HG03097 (cell line): ENCODE measurements around the gene BMP8B.
"Not testable (repeated sequence)": the region's sequence is repeated elsewhere in the genome, so short reads cannot be mapped to it uniquely, and the experiment has no call there.

Experiments used
- ATAC-seq: cut with Tn5 transposase; IDR thresholded peaks from one replicate; pipeline ENCODE4 v1.9.1; 2021; ENCODE audit not compliant: unreplicated experiment, low FRiP score

The BMP8B gene

DNA sequence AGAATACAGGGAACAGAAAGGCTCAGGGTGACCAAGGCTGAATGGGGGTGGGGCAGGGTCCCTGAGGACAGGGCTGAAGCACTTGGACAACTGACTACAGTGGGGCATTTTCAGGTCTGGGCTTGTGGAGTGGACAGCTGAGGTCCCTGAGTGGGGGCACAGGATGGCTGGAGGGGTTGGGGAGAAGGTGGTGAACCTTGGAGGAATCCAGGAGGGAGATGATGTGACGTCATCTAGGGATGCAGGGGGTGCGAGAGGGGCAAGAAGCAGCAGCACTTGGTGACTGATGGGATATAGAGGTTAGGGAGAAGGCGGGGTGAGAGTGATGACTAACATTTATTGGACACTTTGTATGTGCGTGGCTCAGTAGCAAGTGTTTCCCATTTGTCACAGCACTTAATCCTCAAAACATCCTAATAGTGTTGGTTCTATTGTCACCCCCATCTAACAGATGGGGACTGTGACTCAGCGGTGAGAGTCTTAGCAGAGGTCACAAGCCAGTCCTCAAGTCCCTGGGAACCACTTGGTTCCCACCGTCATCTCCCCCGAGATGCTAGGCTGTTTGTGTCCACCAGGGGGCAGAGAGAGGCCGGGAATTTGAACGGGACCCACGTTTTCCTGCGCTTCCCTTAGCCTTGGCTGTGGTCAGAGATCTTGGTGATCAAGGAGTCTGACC, 27.9 kb upstream of the BMP8B start:
- ATAC-seq: peak; percentile 43

DNA sequence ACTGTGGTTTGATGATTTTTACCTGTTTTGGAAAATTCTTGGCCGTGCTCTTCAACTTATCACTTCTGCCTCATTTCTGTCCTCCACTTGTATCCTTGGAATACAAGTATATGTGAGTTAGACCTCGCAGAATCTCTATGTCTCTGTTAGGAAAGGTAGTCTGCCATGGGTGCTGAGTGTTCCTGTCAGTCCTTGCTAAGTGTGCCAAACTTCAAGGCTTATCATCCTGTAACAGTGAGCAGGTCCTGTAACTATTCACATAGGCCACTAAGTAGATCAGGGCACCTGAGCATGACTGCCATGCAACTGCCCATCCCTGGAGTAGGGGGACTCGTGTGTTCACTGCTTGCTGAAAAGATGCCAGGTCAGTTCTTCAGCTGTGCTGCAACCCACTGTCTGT, 24.2 kb upstream of the BMP8B start:
- ATAC-seq: no peak

DNA sequence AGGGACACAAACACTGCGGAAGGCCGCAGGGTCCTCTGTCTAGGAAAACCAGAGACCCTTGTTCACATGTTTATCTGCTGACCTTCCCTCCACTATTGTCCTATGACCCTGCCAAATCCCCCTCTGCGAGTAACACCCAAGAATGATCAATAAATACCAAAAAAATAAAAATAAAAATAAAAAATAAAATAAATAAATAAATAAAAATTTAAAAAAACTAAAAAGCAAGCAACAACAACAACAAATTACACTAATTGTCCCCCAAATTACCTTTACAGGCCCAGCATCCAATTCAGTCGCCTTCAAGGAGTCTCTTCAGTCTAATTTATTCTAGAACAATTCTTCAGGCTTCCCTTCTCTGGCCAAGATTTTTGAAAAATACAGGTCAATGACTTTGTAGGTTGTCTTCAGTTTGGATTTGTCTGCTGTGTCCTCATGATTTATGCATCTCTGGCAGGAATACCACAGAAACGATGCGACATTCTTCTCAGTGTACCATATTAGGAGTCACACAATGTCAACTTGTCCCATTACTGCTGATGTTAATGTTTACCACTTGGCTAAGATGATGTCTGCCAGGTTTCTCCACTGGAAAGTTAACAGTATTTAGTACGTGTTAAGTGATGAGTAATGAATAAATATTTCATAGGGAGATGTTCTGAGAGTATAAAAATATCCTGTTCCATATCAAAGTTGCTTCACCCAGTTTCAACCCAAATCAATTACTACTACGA, 20.3 kb upstream of the BMP8B start:
- no peak for ATAC-seq

DNA sequence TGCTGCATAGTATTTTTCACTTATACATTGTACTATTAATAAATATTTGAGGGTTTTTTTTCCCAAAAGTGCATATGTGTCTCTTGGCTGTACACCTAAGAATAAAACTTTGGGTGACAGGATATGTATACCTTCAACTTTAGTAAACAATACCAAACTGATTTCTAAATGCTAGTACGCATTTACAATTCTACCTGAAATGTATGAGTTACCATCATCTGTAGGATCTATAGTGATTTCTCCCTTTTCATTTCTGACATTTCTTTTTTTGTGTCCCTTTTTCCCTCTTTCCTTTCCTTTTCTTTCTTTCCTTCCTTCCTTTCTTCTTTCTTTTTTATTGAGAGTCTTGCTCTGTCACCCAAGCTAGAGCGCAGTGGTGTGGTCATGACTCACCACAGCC, 16.7 kb upstream of the BMP8B start:
- ATAC-seq: no peak

DNA sequence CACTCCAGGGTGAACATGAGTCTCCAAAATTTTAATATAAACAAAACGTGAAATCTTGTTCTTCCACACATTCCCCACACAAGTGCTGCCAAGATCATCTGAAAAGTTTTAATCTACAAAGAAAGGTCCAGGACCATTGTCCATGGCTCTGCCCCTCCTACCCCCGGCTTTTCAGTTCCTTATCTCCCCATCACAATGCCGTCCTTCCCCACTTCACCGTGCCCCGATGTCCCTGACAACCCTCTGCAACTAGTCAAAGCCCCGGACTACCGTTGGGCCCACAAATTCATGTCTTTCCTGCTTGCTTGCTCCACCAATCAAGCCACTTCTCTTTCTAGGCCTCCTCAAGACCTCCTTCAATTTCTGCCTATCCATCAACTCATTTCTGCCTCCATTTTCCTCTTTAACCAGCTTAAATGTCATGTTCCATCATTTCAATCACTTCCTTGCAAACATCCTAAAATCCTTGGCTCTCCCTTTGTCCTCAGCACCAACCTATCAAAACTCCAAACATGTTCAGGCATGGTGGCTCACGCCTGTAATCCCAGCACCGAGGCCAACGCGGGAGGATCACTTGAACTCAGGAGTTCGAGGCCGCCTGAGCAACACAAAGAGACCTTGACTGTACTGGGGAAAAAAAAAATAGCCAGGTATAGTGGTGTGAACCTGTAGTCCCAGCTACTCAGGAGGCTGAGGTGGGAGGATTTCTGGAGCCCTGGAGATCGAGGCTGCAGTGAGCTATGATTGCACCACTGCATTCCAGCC, 14.0 kb upstream of the BMP8B start:
- ATAC-seq: no peak

DNA sequence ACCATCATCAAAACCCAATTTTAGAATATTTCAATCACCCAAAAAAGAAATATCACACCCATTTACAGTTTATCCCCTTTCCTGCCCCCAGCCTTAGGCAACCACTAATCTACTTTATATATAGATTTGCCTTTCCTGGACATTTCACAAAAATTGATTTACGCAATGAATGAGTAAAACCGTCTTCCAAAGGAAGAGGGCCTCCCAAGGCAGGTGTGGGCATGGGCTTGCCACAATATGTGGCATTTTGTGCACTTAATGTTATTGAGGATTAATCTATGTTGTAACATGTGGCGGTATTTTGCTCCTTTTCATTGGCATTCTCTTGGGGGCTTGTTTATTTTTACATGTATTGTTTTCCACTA, 11.8 kb upstream of the BMP8B start:
- no peak for ATAC-seq

DNA sequence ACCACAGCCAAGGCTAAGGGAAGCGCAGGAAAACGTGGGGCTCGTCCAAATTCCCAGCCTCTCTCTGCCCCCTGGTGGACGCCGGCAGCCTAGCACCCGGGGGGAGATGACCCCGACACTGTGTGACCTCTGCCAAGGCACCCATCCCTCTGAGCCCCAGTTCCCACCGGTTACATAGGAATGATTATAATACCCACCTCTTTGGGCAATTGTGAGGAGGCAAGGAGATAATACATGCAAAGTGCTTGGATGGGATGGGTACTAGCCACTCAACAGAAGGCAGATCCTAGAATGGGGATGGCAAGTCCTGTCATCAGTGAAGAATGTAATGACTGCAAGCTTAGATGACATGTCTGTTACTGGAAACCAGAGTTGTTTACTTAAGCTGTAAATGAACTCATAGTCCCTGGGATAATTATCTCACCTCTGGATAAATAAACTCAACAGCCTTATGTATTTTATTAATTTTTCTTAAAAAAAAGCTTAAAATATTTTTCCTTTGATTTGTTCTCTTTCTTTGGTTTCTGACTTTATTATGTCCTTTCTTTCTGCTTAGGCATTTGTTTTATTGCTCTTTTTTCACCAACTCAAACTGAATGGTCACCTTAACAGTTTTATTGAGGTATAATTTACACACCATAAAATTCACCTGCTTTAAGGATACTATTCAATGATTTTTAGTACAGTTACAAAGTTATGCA, 11.3 kb upstream of the BMP8B start:
- ATAC-seq: peak; percentile 53

DNA sequence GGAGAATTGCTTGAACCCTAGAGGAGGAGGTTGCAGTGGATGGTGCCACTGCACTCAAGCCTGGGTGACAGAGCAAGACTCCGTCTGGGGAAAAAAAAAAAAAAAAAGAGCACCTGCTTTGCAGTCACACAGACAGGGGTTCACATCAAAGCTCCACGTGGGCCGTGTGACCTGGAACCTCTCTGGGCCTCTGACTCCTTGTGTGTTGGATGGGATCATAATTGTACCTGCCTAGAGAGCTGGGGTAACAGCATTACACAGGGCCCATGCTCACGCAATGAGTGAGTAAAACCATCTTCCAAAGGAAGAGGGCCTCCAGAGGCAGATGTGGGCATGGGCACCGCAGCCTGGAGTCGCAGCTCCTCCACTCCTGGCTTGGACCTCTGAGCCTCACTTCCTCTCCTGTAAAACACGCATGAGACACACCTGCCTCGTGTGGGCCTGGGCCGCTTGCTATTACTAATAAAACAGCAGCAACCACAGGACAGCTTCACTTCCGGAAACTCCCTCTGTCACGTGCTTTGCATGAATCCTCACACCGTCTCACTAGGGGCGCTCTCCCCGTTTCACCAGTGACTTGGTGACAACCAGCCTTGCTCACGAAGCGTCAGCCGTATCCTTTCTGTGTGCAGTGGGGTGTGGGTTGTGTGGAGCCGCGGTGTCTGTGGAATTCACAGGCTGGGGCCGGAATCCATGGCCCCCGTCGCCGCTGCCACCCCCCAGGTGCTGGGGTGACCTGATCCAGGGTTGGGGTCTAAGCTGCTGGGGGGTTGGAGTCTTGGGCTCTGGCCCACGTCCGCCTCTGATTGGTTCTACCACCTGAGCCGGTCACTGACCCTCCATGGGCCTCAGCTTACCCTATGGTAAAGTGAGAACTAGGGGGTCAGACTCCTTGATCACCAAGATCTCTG, 10.4 kb upstream of the BMP8B start:
- peak; percentile 80 for ATAC-seq

DNA sequence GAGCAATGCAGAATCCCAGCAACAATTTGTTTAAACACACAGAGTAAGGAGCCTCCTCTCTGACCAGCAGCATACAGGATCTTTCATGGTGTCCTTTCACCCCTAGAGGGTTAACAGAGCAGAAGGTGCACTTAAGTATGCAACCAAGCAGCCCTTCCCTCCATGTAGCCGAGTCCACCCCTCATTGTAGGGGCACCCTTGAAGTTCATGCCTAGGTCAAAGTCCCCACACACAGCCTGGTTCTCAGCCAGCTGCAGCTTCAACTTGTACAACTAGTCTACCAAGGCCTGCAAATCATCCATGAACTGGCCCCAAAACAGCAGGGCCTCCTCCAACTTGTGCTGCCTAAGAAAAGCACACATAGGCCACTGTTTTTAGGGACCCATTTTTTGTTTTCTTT, 7.0 kb upstream of the BMP8B start:
- ATAC-seq: no peak

DNA sequence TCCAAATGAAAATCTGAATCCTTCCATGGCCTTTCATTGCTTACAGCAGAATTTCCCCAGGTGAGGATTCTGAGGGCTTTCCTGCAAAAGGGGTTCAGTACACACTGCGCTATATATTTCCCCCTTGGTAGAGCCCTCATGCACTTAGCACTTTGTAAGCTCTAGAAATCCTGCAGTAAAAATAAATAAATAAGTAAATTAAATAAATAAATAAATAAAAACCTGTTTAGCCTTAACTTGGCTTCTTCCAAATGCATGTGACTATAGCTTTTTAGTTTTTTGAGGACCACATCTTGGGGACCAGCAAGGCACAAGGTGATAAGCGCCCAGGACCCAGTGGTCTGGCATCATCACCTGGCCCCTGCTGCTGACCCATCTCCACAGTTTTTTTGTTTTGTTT, 3.2 kb upstream of the BMP8B start:
- no peak for ATAC-seq

DNA sequence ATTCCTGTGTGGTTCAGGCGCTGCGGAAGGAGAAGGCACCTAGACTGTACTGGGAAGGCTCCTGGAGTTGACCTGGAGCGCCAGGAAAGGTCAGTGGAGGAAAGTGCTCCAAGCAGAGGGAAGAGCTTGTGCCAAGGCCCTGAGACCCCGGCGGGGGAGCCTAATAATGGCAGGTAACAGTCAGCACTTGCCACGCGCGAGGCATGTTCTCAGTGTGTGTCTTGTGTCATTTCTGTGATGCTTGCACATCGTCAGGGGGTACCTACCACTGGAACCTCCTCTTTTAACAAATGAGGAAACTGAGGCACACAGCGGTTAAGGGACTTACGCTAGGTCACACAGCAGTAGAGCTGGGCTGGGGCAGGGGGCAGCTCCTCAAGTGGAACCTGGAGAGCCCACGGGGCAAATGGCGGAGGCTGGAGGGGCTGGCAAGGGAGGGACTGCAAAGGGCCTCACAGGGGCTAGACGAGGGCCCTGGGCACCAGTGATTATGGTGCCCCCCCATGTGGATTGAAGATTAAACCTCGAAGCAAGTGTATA, 976 bp upstream of the BMP8B start:
- no peak for ATAC-seq

DNA sequence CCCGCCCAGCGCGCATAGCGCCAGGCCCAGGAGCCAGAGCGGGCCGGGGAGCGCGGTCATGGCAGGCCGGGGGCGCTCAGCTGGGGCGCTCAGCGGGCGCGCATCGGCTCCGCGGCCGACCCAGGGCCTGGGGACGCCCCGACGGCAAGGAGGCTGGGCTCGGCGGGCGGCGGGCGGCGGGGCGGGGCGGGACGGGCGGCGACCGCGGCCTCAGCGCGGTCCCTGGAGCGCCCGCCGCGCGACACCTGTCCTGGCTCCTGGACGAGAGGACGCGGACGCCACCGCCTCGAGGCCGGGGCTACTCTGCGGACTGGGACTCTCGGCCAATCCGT, 273 bp downstream of the BMP8B start:
- no peak for ATAC-seq

DNA sequence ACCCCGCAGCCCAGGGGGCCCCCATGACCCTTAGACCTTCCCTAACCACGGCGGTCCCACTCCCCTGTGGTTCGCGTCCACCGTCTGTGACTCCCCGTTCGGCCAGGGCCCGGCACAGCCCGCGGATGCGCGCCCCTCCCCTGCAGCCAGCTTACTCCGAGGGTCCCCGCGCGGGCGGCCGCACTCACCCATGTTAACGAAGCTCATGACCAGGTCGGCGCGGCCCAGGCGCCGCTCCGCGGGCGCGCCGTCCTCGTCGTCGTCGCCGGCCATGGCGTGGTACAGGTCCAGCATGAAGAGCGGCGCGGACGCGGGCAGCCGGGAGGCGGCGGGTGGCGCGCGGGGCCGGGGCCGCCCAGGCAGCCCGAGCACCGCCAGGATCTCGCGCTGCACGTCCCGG, 701 bp downstream of the BMP8B start:
- ATAC-seq: not testable (repeated sequence)

DNA sequence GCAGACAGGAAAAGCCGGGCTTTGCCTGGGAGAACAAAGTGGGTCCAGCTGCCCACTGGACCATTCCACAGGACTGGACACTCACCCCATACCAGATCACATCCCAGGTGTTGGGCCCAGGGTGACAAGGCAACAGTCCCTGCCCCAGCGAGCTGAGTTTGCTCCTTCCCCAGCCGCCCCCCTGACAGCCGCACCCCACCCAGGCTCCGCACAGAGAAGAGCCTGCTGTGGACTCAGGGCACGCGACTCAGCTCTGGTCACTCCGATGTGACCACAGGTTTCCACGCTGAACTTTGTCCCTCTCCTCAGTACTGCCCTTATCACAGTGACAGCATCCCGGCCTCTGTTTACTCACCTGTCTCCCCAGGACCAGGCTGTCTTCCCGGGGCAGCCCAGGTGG, 1.2 kb downstream of the BMP8B start:
- ATAC-seq: no peak

DNA sequence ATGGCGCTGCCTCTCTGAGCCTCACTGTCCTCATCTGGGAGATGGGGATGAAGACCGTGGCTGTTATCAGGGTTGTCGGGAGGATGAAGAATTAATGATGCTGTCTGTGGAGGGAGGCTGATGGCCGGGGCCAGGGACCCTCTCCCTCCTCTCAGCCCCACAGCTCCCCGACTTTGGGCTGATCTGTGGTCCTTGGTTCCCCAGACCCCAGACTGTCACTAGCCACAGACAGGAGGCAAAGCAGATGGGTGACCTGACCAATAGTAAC, 1.6 kb downstream of the BMP8B start:
- ATAC-seq: not testable (repeated sequence)

DNA sequence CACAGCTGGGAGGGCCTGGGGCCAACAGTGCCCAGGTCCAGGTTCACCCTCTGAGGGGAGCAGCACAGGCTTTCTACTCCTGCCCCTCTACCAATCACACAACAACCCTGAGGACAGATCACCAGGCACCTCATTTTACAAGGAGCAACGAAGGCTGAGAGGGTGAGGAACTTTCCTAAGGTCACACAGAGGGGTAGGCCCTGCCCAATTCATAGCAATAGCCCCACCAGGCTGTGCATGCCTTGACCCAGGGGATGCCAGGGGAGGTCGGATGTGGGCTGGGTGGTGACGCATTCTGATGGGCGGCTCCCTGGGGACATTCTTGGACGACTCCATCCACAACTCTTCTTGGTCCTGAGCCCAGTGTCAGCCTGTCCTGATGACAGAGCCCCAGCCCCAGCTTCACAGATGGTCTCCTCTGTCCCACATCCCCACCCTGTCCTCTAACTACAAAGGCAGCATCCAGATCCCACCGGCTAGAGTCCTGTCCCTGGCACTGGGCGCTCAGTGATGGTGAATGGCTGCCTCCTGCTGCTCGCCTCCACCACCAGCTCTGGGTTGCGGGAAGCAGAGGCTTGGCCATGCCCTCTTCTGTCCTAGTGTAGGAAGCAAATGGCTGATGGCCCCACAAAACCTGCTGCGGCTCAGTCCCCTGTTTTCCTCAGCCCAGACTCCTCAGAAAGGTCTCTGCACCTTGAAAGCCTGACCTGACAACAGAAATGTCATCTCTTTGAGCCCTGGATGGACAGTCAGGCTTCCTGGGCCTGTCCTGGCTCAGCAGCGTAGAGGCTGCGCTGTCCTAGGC, 2.2 kb downstream of the BMP8B start:
- ATAC-seq: not testable (repeated sequence)

DNA sequence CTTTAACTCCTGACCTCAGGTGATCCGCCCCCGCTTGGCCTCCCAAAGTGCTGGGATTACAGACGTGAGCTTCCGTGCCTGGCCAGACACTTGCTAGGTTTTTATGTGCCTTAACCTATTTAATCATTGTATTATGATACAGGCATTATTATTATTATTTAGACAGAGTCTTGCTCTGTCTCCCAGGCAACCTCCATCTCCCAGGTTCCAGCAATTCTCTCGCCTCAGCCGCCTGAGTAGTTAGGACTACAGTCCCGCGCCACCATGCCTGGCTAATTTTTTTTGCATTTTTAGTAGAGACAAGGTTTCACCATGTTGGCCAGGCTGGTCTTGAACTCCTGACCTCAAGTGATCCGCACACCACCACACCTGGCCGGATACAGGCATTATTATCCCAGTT, 6.0 kb downstream of the BMP8B start:
- not testable (repeated sequence) for ATAC-seq

DNA sequence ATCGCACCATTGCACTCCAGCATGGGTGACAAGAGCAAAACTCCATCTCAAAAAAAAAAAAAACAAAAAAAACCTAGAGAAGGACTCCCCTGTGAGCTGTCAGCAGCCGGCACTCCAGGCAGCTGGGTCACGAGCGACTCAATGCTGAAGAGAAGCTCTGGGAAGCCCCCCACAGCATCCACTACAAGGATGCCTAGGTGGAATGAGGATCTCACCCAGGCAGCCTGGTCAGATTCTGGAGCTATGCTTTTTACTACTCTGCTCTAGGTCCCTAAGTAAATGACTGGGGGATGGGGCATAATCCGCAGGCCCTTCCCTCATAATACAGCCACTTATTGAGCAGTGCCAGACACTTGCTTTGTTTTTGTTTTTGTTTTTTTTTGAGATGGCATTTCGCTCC, 6.6 kb downstream of the BMP8B start:
- ATAC-seq: no peak

DNA sequence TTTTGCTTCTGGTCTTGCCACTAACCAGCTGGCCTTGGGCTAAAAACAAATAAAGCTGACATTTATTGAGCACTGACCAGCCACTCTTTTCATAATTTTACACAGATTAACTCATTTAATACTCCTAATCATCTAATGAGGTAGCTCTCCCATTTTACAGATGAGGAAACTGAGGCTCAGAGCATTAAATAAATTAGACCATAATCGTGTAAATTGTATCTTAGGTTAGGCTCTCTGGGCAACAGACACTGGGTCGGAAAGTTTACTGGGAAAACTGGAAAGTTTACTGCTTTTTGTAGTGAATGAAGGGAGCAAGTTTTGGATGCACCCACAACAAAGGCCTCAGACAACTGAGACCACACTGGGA, 7.3 kb downstream of the BMP8B start:
- ATAC-seq: no peak

DNA sequence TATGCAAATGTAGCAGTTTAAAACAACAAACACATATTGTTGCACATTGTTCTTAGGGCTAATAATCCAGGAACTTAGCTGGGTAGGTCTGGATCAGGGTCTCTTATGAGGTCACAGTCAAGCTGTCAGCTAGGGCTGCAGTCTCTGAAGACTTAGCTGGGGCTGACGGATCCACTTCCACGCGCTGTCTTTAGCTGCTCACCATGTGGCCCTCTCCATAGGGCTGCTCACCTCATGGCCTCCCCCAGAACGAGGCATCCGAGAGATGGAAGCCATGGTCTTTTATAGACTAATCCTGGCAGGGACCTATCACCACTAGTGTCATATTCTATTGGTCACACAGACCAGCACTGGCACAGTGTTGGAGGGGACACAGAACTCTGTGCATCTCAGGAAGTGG, 8.8 kb downstream of the BMP8B start:
- no peak for ATAC-seq
